BJ (cell line): ENCODE measurements around the gene NUDT21. TPM values are rescaled to one million over a fixed set of nuclear protein-coding genes. Genes with fewer than 3 reads are reported as not detected.
"Not testable (repeated sequence)": the region's sequence is repeated elsewhere in the genome, so short reads cannot be mapped to it uniquely, and the experiment has no call there.

Experiments
- CTCF ChIA-PET: fragments of 350-600 bp; formaldehyde crosslinking; extraction: SDS; loops from one replicate; lab custom pipeline; 2021; ENCODE audit warnings: antibody characterized with exemption, inconsistent platforms; lab: Yijun Ruan, JAX
- POLR2A ChIA-PET: fragments of 300-600 bp; sonication (Branson Sonifier 250); formaldehyde crosslinking; extraction: SDS; loops from one replicate; lab custom pipeline; 2021; ENCODE audit warnings: antibody characterized with exemption; lab: Charles Lee
- DNase-seq: peaks from one replicate; pipeline ENCODE4 v3.0.0-alpha.2; 2011; ENCODE audit warnings: low read depth
- H3K27me3 ChIP-seq: 2 replicates; pipeline ENCODE4 v1.6.0; 2011; ENCODE audit warnings: low read length; ENCODE audit not compliant: control insufficient read depth, insufficient read depth
- H3K36me3 ChIP-seq: 2 replicates; pipeline ENCODE4 v1.5.1; 2011; ENCODE audit warnings: low read length; ENCODE audit not compliant: control insufficient read depth, insufficient read depth
- H3K4me3 ChIP-seq: 2 replicates; pipeline ENCODE4 v1.5.1; 2011; ENCODE audit warnings: low read depth, mild to moderate bottlenecking, control low read depth, low read length
- polyA plus RNA-seq: library from polyadenylated mRNA; depleted of rRNA; stranded (reverse); fragments of >200 nt; gene quantifications from 2 replicates; pipeline ENCODE4 v1.2.3, GENCODE V29; 2011
- TF ChIP-seq, protein P1 (sequence below): IDR thresholded peaks from 2 replicates; pipeline ENCODE4 v1.5.1; 2011; ENCODE audit warnings: low read depth, mild to moderate bottlenecking, control low read depth, inconsistent platforms, low read length, moderate library complexity; ENCODE audit not compliant: insufficient read depth

Gene NUDT21
- polyA plus RNA-seq, 1 experiment: 78.8 TPM

DNA sequence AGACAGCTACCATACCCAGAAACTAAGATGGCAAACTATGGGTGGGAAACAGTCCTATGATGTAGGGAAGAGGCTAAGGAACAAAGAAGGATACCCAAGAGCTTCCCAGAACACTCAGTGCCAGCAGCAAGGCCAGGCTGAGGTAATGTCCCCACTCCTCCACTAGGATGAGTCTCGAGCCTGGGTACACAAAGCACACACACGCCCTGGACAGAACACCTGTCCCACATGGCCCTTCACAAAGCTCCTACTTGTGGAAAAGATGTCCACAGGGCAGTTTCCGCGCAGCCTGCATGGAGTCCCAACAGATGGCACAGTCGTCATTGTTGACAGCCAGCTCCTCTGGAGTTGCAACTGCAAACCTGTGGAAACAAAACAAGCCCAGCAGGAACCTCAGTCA is 49.6 kb downstream of the NUDT21 start:
- H3K36me3 ChIP-seq: peaks cover 13% of the 10 kb centered on the region
- ChIA-PET CTCF (interaction anchor here (0.6 to 1.2 kb wide), 2 partner anchors 10 to 23 kb away, joined by 3 to 4 read pairs; no protein-coding TSS in a partner anchor), POLR2A (no interaction called here)
- TF ChIP-seq, protein P1, sequence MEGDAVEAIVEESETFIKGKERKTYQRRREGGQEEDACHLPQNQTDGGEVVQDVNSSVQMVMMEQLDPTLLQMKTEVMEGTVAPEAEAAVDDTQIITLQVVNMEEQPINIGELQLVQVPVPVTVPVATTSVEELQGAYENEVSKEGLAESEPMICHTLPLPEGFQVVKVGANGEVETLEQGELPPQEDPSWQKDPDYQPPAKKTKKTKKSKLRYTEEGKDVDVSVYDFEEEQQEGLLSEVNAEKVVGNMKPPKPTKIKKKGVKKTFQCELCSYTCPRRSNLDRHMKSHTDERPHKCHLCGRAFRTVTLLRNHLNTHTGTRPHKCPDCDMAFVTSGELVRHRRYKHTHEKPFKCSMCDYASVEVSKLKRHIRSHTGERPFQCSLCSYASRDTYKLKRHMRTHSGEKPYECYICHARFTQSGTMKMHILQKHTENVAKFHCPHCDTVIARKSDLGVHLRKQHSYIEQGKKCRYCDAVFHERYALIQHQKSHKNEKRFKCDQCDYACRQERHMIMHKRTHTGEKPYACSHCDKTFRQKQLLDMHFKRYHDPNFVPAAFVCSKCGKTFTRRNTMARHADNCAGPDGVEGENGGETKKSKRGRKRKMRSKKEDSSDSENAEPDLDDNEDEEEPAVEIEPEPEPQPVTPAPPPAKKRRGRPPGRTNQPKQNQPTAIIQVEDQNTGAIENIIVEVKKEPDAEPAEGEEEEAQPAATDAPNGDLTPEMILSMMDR: peak; percentile 24; the same call in 1 of the 2 replicates
- no peak overlapping the region for H3K4me3 ChIP-seq
- H3K27me3 ChIP-seq: no peaks in the 10 kb centered on the region
- DNase-seq: no peak

- CTCF ChIA-PET: interaction anchor here (0.8 to 2.2 kb wide), 3 partner anchors 9 to 856 kb away, joined by 3 to 6 read pairs (median 4); no protein-coding TSS in a partner anchor
- DNase-seq: no peak
- Histone ChIP-seq H3K36me3 (peaks cover 13% of the 10 kb centered on the region), H3K4me3 (no peak overlapping the region), H3K27me3 (no peaks in the 10 kb centered on the region)
- POLR2A ChIA-PET: no interaction called here
- TF ChIP-seq, protein P1: no peak
Measured at GRCh38 chr16:56400458-56400857, 50.7 kb downstream of the NUDT21 start.

DNA sequence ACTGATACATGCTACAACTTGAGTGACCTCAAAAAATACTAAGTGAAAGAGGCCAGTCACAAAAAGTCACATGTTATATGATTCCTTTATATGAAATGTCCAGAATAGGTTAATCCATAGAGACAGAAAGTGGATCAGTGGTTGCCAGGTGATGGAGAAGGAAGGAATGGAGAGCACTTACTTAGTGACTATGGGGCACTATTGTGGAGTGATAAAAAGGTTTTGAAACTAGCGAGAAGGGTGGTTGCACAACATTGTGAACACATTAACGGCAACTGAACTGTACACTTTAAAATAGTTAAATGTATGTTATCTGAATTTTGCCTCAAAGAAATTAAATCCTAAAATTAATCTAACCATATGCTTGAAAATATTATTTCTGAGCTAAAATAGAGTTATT is 51.6 kb downstream of the NUDT21 start:
- CTCF ChIA-PET: interaction anchor here (2.2 kb wide), 1 partner anchor 10 kb away, joined by 6 read pairs; no protein-coding TSS in a partner anchor
- POLR2A ChIA-PET: no interaction called here
- Histone ChIP-seq H3K36me3 (peaks cover 10% of the 10 kb centered on the region), H3K27me3 (no peaks in the 10 kb centered on the region), H3K4me3 (no peak overlapping the region)
- no peak for DNase-seq
- TF ChIP-seq, protein P1: no peak

- H3K4me3 ChIP-seq: no peak overlapping the region
- DNase-seq: no peak
- POLR2A ChIA-PET: no interaction called here
- H3K36me3 ChIP-seq: peaks cover 9% of the 10 kb centered on the region
- CTCF ChIA-PET: interaction anchor here (2.2 kb wide), 1 partner anchor 10 kb away, joined by 6 read pairs; no protein-coding TSS in a partner anchor
- H3K27me3 ChIP-seq: no peaks in the 10 kb centered on the region
- TF ChIP-seq, protein P1: no peak
Measured at GRCh38 chr16:56399047-56399446, 52.1 kb downstream of the NUDT21 start.

GRCh38 chr16:56396724-56397123 is 54.4 kb downstream of the NUDT21 start:
- H3K27me3 ChIP-seq, H3K36me3 ChIP-seq, H3K4me3 ChIP-seq, CTCF ChIA-PET, DNase-seq, POLR2A ChIA-PET: not testable (repeated sequence)

DNA sequence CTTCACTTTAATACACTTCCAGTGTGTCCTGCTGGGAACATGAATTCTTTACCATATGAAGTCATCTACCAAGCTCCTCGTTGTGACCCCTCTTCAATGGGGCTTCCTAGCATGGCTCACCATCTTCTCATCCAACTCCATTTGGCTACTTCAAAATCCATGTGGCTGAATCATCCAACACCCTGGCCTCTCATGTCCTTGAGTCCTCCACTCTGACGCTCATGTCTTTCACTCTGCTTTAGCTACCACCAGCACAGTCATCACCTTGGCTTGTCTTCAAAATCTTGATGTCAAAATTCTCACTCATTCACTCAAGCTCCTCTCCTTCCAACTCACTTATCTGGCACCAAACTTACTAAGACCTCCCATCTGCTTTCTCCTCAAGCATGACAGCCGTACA is 61.6 kb downstream of the NUDT21 start:
- H3K36me3 ChIP-seq: peaks cover 4% of the 10 kb centered on the region
- no peaks in the 10 kb centered on the region for H3K27me3 ChIP-seq
- TF ChIP-seq, protein P1: no peak
- peak; percentile 87 for DNase-seq
- POLR2A ChIA-PET: interaction anchor here (0.6 kb wide), 1 partner anchor 62 kb away, joined by 6 read pairs; the partner anchor contains the start of genes NUDT21 and OGFOD1
- H3K4me3 ChIP-seq: no peak overlapping the region
- CTCF ChIA-PET: interaction anchor here (1.4 to 1.6 kb wide), 2 partner anchors 14 to 33 kb away, joined by 3 to 5 read pairs; no protein-coding TSS in a partner anchor
